HG03378 (cell line): Measurements from ENCODE around the gene PRKN.
"Not testable (repeated sequence)": the region's sequence is repeated elsewhere in the genome, so short reads cannot be mapped to it uniquely, and the experiment has no call there.

ENCODE experiments used
- ATAC-seq: cut with Tn5 transposase; IDR thresholded peaks from one replicate; pipeline ENCODE4 v1.9.1; 2021; ENCODE audit warnings: mild to moderate bottlenecking, moderate library complexity; ENCODE audit not compliant: unreplicated experiment

PRKN gene

DNA sequence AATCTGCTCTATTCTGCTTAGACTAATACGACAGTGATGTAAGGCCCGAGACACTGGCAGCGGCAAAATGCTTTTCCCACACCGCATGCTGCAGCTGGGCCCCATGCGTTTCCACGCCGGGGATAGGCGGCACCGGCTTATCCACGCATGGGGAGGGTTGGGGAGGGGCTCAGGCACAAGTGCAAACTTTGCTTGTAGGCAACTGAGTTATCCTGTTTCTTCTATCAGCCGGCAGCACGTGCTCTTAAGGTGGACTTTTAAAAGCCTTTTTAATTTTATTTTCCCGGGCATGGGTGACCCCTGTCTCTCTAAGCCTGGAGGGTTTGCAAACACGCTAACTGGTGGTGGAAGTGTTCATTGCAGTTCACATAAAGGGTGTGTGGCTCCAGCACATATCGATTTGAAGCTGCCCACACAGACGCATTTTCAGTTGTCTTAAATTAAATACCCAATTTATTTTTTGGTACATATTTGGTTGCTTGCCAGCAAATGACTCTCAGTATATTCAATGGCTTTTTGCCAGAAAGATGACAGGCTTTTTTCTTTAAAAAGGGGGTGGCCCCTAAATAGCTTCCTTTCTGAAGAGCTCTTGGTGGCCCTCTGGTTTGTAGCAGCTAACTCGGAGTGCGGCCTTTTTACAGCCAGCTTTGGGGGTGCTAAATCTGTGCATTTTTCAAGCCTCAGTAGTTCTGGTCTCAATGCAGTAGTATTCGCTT is 891.9 kb downstream of the PRKN start:
- ATAC-seq = no peak

DNA sequence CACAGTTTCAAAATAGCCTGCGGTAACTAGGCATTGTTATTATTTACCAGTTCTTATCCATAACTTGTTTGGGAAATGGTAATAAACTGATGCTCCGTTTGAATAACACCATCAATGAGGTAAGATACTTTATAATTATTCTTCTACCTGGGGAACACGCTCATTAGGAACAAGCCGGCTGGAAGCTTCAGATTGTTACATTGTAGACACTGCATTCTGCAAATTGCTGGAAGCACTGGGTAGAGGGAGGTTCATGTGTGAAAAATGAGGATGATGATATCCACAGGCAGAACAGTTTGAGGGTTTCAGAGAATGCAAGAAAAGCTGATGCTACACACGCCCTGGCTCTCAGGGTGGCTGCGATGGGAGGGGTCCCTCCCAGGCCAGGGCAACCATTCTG is 893.1 kb downstream of the PRKN start:
- no peak for ATAC-seq

DNA sequence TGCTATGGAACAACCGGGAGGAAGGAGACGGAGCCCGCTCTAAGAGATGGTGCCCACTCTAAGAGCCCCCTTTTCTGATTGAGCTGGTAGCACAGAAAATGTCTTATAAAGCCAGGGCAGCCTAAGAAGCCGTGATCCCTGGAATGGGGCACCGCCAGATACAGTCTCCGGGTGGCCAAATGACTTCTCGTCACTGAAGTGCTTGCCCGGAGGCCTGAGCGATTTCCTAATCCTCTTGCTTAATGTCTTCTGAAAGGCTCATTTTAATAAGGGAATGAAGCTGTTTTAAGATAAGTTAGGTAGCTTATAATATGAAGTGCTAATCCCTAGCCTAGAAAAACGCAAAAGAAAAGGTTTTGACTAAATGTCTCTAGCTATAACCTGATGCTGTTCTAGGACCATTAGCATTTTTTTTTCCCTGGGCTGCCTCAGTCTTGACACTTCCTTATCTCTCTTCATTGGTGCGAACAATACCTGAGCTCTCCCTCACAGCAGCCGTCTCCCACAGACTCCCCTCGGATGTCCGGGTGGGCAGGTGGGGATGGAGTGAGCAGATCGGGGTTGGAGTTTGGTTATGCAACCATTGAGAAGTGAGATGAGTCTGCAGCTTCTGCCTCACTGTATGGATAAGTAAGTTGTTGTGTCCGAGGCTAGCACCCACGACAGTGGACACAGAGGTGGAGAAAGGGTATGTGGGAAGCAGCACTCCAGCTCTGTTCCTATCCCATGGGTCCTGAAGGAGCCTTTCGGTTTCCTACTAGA is 894.3 kb downstream of the PRKN start:
- ATAC-seq = no peak

DNA sequence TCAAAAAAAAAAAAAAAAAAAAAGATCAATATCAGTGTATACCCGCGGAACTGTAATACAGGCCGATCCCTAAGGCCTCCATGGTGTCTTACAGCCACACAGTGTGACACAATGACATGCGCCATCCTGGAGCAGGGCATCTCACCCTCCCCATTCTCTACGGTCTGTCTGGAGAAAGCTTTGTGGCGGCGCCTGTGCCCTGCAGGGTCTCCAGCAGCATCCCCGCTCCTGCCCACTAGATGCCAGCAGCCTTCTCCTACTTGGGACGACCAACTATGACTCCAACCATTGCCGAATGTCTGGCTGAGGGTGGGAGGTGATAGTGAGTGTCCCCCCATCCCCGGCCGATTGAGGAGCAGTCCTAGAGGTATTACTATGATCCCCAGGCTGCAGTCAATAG is 894.9 kb downstream of the PRKN start:
- no peak for ATAC-seq

DNA sequence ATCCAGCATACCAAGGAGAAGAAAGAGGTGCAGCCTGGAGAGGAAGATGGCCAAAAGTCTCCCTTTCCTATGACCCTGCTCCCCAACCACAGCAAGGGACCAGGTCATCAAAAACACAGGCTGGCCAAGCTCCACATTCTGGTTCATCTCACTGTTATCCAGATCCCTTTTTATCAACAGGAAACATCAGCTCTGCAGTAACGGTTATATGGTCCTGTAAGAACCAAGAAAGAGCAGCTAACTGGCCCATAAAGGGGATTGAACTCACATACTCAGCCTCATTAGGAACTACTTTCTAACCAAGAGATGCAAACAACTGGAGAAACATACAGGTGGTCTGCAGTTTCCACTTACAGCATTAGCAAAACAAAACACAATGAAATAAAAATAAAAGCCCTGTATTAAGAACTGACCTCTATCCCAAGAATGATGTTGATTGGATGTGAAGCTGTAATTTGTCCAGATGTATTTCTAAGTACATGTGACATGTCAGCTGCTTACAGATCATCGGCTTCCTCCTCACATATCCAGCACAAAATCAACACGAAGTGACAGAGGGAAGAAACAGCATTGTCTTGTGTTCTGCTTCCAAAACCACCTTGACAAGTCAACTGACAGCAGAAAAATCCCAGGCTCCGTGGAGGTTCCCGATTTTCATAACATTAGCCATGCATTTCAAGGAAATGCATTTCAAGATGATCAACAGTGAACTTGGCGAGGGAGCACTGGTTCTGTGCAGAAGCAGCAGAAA is 896.5 kb downstream of the PRKN start:
- ATAC-seq = no peak

DNA sequence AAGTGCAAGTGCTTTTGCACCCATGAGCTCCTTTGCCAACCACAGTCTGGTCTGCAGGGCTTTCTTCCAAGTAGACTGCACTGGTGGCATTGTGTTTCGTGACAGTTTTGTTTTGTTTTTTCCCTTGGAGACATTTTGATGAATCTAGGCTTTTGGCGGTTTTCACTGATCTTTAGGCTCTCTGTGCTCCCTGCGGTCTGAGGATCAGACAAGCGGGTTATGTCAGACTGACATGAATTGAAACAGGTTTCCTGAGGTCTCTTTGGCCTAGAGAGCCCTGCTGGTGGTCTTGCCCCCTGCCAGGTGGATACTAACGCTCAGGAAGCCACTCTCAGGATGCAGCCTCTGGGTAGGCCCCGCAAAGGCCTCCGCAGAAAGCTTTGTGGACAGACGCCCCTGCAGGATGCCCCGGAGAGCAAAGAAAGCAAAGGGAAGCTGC is 898.3 kb downstream of the PRKN start:
- no peak for ATAC-seq

DNA sequence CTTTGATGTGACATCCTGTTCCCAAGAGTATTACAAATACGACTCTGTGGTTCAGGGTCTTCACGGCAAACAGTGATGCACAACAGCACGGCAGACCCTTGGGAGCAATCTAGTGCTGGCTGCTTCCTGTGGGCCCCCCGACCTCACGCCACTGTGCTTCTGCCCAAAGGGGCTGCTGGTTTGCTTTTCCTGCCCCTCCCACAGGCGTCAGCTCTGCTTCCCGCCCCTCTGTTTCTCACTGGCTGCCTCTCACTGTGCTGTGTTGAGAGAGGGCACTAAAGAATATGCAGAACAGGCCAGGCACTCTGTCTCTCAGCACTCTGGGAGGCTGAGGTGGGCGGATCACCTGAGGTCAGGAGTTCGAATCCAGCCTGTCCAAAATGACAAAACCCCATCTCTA is 899.2 kb downstream of the PRKN start:
- no peak for ATAC-seq

DNA sequence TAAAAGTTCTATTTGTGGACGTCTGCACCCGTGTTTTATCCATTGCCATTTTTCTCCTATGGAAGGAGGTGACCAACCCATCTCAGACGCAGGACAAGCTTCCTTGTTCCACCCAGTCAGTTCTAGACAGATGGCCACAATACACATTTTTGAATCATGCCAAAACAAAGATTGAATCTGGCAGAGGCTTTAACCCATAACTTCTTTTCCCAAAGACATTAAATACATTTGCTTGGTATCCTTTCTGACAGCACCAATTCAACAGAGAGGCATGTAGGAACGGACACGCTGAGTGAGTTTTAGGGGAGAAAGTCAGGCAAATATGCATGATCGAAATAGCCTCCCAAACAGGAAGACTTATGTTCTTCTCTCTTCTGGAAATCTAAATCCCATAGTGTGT is 901.1 kb downstream of the PRKN start:
- ATAC-seq = no peak

DNA sequence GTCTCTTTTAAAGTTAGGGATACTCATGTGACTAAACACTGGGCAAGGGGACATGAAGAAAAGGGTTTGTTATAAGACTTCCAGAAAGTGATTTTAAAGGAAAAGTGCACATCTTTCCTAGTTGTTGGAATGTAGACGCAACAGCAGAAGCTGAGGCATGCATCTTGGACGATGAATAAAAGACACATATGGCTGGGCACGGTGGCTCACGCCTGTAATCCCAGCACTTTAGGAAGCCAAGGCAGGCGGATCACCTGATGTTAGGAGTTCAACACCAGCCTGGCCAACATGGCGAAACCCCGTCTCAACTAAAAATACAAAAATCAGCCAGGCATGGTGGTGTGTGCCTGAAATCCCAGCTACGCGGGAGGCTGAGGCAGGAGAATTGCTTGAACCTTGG is 905.4 kb downstream of the PRKN start:
- not testable (repeated sequence) for ATAC-seq

DNA sequence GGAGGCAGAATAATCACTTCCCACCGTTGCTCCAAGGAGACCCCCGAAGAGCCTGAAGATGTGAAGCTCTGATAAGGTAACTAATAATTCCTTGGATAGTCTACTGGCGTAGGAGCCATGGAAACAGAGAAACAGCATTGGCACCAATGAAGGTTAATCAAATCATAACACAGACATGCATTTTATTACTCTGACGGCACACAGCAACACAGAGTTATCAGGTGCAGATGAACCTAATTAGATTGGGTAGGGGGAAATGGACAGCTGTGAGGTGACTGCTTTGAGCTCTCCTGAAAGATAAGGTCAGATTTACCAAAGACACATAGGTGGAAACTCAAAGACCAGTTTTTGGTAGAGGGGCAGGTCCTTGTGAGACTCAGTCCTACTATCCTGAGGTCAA is 909.7 kb downstream of the PRKN start:
- no peak for ATAC-seq

DNA sequence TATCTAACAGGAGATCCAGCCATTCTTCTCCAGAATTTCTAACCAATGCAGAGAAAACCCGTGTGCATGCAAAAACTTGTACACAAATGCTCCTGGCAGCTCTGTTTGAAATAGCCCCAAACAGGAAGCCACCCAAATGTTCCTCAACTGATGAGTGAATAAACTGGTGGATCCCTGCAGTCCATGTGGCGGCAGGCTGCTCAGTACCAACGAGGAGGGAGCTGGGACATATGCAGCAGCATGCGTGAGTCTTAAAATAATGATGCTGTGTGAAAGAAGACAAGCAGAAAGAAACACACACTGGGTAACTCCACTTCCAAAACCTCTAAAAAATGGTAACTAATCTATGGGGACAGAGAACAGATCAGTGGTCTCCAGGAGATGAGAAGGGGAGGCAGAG is 911.6 kb downstream of the PRKN start:
- no peak for ATAC-seq

DNA sequence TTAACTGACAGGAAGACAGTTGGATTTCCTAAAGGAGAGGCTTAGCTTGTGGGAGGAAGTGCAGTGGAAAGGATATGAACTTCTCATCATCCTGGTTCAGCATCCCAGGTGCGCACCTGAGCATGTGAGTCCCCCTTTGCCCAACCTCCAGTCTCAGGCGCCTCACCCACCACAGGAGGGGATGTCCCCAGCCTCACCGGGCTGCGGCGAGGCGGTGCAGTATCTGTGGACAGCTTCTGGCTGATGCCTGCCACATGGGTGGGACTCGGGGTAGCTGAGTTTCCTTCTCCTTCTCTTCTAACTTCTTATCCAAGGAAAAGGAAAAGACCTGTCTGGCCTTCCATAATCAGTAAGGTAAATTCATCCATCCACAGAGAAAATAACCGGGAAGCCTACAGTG is 914.4 kb downstream of the PRKN start:
- no peak for ATAC-seq

DNA sequence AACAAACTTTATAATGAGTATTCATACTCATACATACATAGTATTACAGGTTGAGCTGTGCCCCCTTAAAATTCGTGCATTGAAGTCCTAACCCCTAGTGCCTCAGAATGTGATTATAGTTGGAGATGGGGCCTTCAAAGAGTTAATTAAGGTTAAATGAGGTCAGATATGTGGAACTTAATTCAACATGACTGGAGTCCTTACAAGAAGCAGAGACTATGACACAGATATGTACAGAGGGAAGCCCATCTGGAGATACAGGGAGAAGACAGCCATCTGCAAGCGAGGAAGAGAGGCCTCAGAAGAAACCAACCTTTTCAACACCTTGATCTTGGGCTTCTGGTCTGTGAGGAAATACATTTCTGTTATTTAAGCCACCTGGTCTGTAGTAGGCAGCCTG is 917.6 kb downstream of the PRKN start:
- no peak for ATAC-seq

DNA sequence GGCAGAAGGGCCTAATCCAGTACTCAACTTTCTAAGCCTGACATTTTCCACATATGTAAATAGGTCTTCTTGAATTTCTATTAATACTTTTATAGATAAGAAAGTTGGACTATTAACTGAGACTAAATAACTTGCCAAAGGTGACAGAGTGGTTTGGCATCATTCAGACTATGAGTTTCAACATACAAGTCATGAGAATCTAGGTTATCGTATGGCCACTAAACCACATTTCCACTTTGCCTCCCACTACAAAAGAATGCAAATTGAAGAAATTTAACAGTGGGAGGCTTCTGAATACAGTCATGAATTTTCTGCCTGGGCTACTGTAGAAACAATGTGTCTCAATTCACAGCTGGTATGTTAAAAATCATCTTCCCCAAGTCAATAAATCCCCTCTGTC is 922.7 kb downstream of the PRKN start:
- no peak for ATAC-seq

DNA sequence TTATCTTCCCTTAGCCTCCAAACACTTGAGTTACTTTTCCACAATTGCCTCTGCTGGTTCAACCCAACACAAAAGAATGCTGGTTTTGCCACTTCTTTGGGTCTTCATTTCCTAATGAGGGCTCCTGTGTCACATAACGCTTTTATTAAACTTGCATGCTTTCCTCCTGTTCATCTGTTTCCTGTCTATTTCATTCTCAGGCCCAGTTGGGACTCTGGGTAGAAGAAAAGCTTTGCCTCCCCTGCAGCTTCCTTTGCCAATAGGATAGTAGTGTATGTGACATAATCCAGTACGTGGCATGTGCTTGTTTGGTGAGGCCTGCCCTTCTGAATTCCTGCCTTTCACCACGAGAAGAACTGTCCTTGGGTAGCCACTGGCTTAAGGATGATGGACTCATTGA is 924.4 kb downstream of the PRKN start:
- no peak for ATAC-seq

DNA sequence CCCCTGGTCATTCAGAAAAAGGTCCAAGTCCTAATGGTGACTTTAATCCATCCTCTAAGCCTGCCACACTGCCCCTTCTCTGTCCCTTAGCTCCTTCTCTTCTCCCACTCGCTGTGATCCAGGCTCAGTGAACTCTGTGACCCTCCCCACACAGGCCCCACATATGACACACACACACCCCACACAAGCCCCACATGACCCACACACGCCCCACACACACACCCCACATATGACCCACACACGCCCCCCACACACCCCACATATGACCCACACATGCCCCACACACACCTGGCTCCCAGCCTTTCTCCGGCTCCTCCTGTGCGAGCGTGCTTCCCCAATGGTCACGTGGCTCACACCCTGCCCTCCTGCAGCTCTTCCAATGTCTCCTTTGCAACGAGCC is 925.3 kb downstream of the PRKN start:
- no peak for ATAC-seq

DNA sequence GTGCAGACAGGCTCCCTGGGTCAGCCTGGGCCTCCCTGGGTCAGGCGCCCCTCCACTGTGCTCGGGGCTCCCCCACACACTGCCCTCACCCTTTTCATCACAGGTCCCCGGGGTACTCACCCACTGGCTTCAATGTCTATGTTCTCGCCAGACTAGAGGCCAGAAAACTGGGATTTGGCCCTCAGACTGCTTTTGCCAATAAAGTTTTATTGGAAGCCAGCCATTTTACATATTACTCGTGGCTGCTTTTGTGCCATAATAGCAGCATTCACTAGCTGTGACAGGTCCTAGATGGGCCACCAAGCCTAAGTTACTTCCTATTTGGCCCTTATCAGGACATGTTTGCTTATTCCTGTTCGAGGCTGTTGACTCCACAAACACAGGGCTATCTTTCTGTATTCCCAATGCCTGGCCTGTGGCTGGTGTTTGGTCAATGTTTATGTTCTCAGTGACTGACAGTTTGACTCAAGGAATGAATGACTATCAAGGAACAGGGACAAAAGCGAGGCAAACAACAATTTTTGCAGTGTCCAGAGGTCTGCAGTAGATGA is 928.6 kb downstream of the PRKN start:
- ATAC-seq = no peak

DNA sequence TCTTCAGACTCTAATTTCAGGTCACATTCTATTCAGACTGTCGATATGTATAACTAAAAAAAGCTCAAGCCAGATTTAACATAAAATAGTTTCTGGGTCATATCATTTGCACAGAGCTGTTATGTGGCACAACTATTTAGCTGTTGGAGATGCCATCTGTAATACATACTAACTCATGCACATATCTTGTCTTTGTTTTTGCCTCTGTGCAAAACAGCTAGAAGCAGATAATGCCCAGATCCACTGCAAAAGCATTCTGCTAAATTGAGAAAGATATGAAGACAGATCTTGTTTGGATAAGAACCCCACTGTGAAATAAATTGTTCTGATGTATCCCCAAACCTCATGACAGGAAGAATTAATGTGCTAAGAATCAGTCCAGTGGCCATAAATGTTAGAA is 930.9 kb downstream of the PRKN start:
- ATAC-seq = no peak

DNA sequence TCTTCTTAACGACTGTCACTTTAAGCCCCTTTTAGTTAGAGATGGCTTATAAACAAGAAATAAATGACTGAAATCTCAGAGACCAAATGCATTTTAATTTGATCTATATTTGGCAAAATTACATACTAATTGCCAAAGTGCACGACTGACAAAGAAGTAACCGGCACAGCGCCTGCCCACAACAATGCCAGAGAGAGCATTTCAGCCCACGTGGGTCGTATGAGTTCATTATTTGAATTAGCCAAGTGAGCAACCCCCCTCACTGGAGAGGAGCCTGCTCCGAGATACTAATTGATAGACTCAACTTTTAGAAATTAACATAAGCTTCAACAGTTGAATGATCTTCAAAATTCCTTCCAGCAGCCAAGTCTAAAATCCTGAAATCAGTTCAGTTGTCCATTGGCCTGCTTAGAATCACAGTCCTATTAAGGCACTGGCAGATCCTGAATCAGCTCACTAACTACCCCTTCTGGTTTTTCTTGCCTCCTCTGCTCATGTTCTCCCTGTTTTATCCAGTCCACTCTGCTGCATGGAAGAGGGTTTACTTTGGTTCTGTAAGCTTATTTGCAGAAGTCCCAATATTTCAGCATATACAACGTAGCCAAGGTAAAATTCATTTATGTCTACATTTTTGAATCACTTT is 934.6 kb downstream of the PRKN start:
- ATAC-seq = no peak

DNA sequence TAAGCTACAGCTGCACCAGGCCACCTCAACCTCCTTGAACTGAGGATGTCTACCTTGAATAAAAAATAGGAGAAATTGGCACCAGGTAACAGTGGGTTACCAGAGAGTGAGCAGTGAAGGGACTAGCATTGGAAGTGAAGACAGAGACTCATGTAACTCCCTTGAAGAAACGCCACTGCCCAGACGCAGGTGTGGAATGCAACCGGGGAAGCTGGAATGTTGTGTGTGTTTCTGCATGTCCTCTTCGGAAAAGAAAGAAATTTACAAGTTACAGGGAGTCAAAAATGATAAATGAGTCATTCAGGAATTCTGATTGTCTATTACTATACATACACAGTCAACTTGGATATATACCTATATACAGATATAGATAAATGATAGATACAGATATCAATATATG is 939.0 kb downstream of the PRKN start:
- ATAC-seq = no peak

DNA sequence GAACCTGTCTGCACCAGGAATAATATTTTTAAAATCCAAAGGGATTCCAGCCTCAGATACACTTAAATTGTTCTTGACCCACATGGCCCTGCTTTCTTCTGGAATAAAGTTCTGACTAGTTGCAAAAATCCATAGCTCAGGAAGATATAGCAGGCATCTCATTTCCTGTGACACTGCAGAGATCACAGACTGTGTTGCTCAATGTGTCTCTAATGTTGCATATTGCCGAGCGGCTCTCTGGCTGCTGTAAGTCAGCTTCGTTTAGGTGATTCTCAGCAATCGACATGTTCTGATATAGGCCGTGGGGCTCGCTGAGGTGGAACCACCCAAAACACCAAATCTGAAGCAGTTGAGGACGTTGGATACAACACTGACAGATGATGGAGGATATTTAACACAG is 955.4 kb downstream of the PRKN start:
- no peak for ATAC-seq
